AG04450 (cell line): Measurements from ENCODE around the gene OS9. TPM values are rescaled to one million over a fixed set of nuclear protein-coding genes. Genes with fewer than 3 reads are reported as not detected.

Experiments
- CTCF ChIA-PET: fragments of 300-600, 350-600 bp; formaldehyde crosslinking; extraction: SDS; loops from one replicate; lab custom pipeline; 2022; ENCODE audit warnings: antibody characterized with exemption, inconsistent platforms; lab: Charles Lee
- POLR2A ChIA-PET: fragments of 350-600 bp; formaldehyde crosslinking; extraction: SDS; loops from one replicate; lab custom pipeline; 2021; ENCODE audit warnings: antibody characterized with exemption, inconsistent platforms; lab: Yijun Ruan, JAX
- DNase-seq: peaks from one replicate; pipeline ENCODE4 v3.0.0-alpha.2; 2011; ENCODE audit warnings: low read depth, low spot score
- H3K27ac ChIP-seq: one replicate; pipeline ENCODE4 v1.5.1; 2012; ENCODE audit warnings: low read depth, low read length, control low read depth
- H3K27me3 ChIP-seq: one replicate; pipeline ENCODE4 v1.6.0; 2012; ENCODE audit warnings: low read length; ENCODE audit not compliant: control insufficient read depth, insufficient read depth
- H3K4me3 ChIP-seq: 2 replicates; pipeline ENCODE4 v1.5.1; 2011; ENCODE audit warnings: mild to moderate bottlenecking, low read depth, low read length, control low read depth
- H3K9me3 ChIP-seq: 2 replicates; pipeline ENCODE4 v1.5.1; 2012; ENCODE audit warnings: low read length; ENCODE audit not compliant: control insufficient read depth, insufficient read depth
- polyA plus RNA-seq: library from polyadenylated mRNA; depleted of rRNA; stranded (reverse); fragments of >200 nt; gene quantifications from 2 replicates; pipeline ENCODE4 v1.2.3, GENCODE V29; 2011
- TF ChIP-seq, protein P1 (sequence below): IDR thresholded peaks from 2 replicates; pipeline ENCODE4 v1.5.1; 2011; ENCODE audit warnings: low read depth, low read length, control low read depth, inconsistent platforms

The OS9 gene
- polyA plus RNA-seq, 1 experiment, result 310 TPM

GRCh38 chr12:57744194-57744776 lies 50.4 kb downstream of the OS9 start:
- TF ChIP-seq, protein P1, sequence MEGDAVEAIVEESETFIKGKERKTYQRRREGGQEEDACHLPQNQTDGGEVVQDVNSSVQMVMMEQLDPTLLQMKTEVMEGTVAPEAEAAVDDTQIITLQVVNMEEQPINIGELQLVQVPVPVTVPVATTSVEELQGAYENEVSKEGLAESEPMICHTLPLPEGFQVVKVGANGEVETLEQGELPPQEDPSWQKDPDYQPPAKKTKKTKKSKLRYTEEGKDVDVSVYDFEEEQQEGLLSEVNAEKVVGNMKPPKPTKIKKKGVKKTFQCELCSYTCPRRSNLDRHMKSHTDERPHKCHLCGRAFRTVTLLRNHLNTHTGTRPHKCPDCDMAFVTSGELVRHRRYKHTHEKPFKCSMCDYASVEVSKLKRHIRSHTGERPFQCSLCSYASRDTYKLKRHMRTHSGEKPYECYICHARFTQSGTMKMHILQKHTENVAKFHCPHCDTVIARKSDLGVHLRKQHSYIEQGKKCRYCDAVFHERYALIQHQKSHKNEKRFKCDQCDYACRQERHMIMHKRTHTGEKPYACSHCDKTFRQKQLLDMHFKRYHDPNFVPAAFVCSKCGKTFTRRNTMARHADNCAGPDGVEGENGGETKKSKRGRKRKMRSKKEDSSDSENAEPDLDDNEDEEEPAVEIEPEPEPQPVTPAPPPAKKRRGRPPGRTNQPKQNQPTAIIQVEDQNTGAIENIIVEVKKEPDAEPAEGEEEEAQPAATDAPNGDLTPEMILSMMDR, result no peak
- DNase-seq, result no peak
- no peaks in the 10 kb centered on the region for H3K9me3 ChIP-seq
- peaks cover 30% of the 10 kb centered on the region for H3K27me3 ChIP-seq
- CTCF ChIA-PET, result interaction anchor here (0.8 to 2.4 kb wide), 3 partner anchors 12 to 153 kb away, joined by 3 to 10 read pairs (median 9); no protein-coding TSS in a partner anchor
- POLR2A ChIA-PET, result interaction anchor here (0.6 to 2.5 kb wide), 7 partner anchors 8 to 352 kb away, joined by 3 to 8 read pairs (median 3); partner anchors contain the start of genes EEF1AKMT3 and METTL1
- H3K4me3 ChIP-seq, result peak overlapping the region; percentile 94
- peak overlapping the region; percentile 97 for H3K27ac ChIP-seq

- DNase-seq, result peak; percentile 96
- no peaks in the 10 kb centered on the region for H3K9me3 ChIP-seq
- CTCF ChIA-PET, result interaction anchor here (0.8 to 2.4 kb wide), 3 partner anchors 11 to 152 kb away, joined by 3 to 10 read pairs (median 9); no protein-coding TSS in a partner anchor
- peak within 1 kb of the TSS; percentile 94 for H3K4me3 ChIP-seq
- peaks cover 24% of the 10 kb centered on the region for H3K27me3 ChIP-seq
- TF ChIP-seq, protein P1, result no peak
- H3K27ac ChIP-seq, result peak within 1 kb of the TSS; percentile 97
- POLR2A ChIA-PET, result interaction anchor here (0.6 to 2.5 kb wide), 7 partner anchors 9 to 353 kb away, joined by 3 to 8 read pairs (median 3); partner anchors contain the start of genes EEF1AKMT3 and METTL1
Measured at GRCh38 chr12:57744777-57745484, 51.0 kb downstream of the OS9 start, which contains the start of gene TSPAN31. TSPAN31 (plus strand) TSS chr12:57745039; CDS start chr12:57745155, 116 bp downstream.

- TF ChIP-seq, protein P1, result no peak
- H3K4me3 ChIP-seq, result peak overlapping the region; percentile 94
- H3K9me3 ChIP-seq, result no peaks in the 10 kb centered on the region
- CTCF ChIA-PET, result interaction anchor here (2.1 to 2.4 kb wide), 2 partner anchors 11 to 19 kb away, joined by 9 to 10 read pairs; no protein-coding TSS in a partner anchor
- peaks cover 18% of the 10 kb centered on the region for H3K27me3 ChIP-seq
- H3K27ac ChIP-seq, result peak overlapping the region; percentile 97
- POLR2A ChIA-PET, result interaction anchor here (1.0 to 2.5 kb wide), 3 partner anchors 9 to 27 kb away, joined by 3 to 8 read pairs (median 8); partner anchors contain the start of genes EEF1AKMT3 and METTL1
- DNase-seq, result no peak
Measured at GRCh38 chr12:57745485-57745881, 51.6 kb downstream of the OS9 start.

DNA sequence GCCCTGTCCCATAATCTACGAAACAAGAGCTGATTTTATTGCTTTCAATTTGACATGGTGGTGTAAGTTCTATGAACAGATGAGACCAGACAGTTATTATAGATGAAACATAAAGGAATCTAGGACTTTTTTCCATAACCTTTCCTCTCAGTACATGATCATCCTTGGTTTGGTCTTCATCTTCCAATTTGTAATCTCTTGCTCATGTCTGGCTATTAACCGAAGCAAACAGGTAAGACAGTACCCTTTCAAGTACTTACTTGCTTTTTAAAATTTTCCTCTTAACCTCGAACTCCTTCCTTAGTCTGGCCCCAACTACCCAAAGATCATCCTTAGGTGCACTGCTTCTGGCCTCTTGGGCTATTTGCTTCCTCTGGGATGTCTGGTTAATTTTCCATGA lies 52.1 kb downstream of the OS9 start:
- Histone ChIP-seq H3K9me3 (no peaks in the 10 kb centered on the region), H3K27ac (no peak overlapping the region), H3K4me3 (peak overlapping the region; percentile 94), H3K27me3 (peaks cover 13% of the 10 kb centered on the region)
- ChIA-PET CTCF (interaction anchor here (2.1 to 2.4 kb wide), 2 partner anchors 10 to 20 kb away, joined by 9 to 10 read pairs; no protein-coding TSS in a partner anchor), POLR2A (interaction anchor here (2.5 kb wide), 1 partner anchor 10 kb away, joined by 8 read pairs; no protein-coding TSS in a partner anchor)
- TF ChIP-seq, protein P1, result no peak
- DNase-seq, result no peak
